ENCODE data around the gene KCNE4.

KCNE4 gene

GRCh38 chr2:223044916-223045700 is 6.9 kb upstream of the KCNE4 start:
- Histone ChIP-seq H3K9me3 (ENCODE audit: control extremely low read depth in 1 of 5, control insufficient read depth in 4 of 5, insufficient read depth in 2 of 5, low read depth in 1 of 5, low read length in 4 of 5) (no peaks in the 10 kb centered on the region), H3K4me3 (ENCODE audit: control insufficient read depth in 1 of 7, extremely low read depth in 1 of 7, insufficient read depth in 4 of 7, low read depth in 2 of 7, low read length in 6 of 7) (no peak overlapping the region), H3K27ac (ENCODE audit: insufficient read depth in 1 of 2, low read depth in 1 of 2, low read length in 2 of 2, poor library complexity in 1 of 2, severe bottlenecking in 2 of 2) (no peak overlapping the region), H3K36me3 (ENCODE audit: control insufficient read depth in 4 of 4, insufficient read depth in 4 of 4, low read length in 3 of 4) (no peaks in the 10 kb centered on the region), H3K27me3 (replicated peaks in 2 of 5; ENCODE audit: control insufficient read depth in 4 of 5, insufficient read depth in 5 of 5, low read length in 4 of 5) (no peaks in the 10 kb centered on the region), H3K4me1 (ENCODE audit: control extremely low read depth in 1 of 4, control insufficient read depth in 4 of 4, insufficient read depth in 4 of 4, low read length in 3 of 4) (peaks cover 5 to 26% (median 13%) of the 10 kb centered on the region in 4 experiments)
- no peak for DNase-seq
- ChIA-PET POLR2A (no interaction called here), CTCF (no interaction called here)
- WGBS (ENCODE audit: insufficient coverage) = 100% methylated on average over 3 of the region's 5 CpGs

- Histone ChIP-seq H3K27ac (ENCODE audit: insufficient read depth in 1 of 2, low read depth in 1 of 2, low read length in 2 of 2, poor library complexity in 1 of 2, severe bottlenecking in 2 of 2) (no peak overlapping the region), H3K36me3 (ENCODE audit: control insufficient read depth in 4 of 4, insufficient read depth in 4 of 4, low read length in 3 of 4) (no peaks in the 10 kb centered on the region), H3K4me1 (ENCODE audit: control extremely low read depth in 1 of 4, control insufficient read depth in 4 of 4, insufficient read depth in 4 of 4, low read length in 3 of 4) (peaks cover 5 to 26% (median 13%) of the 10 kb centered on the region in 4 experiments), H3K27me3 (replicated peaks in 2 of 5; ENCODE audit: control insufficient read depth in 4 of 5, insufficient read depth in 5 of 5, low read length in 4 of 5) (no peaks in the 10 kb centered on the region), H3K4me3 (ENCODE audit: control insufficient read depth in 1 of 7, extremely low read depth in 1 of 7, insufficient read depth in 4 of 7, low read depth in 2 of 7, low read length in 6 of 7) (no peak overlapping the region), H3K9me3 (ENCODE audit: control extremely low read depth in 1 of 5, control insufficient read depth in 4 of 5, insufficient read depth in 2 of 5, low read depth in 1 of 5, low read length in 4 of 5) (no peaks in the 10 kb centered on the region)
- ChIA-PET POLR2A (no interaction called here), CTCF (no interaction called here)
- WGBS (ENCODE audit: insufficient coverage) = 21% methylated on average over 2 of the region's 2 CpGs
- no peak for DNase-seq
Measured at GRCh38 chr2:223046470-223047040, 5.4 kb upstream of the KCNE4 start.

- Histone ChIP-seq H3K36me3 (ENCODE audit: control insufficient read depth in 4 of 4, insufficient read depth in 4 of 4, low read length in 3 of 4) (no peaks in the 10 kb centered on the region), H3K4me1 (ENCODE audit: control extremely low read depth in 1 of 4, control insufficient read depth in 4 of 4, insufficient read depth in 4 of 4, low read length in 3 of 4) (peaks cover 5 to 24% (median 13%) of the 10 kb centered on the region in 4 experiments), H3K4me3 (ENCODE audit: control insufficient read depth in 1 of 7, extremely low read depth in 1 of 7, insufficient read depth in 4 of 7, low read depth in 2 of 7, low read length in 6 of 7) (no peak overlapping the region), H3K27me3 (replicated peaks in 2 of 5; ENCODE audit: control insufficient read depth in 4 of 5, insufficient read depth in 5 of 5, low read length in 4 of 5) (peaks cover 0 to 3% (median 0%) of the 10 kb centered on the region in 5 experiments), H3K9me3 (ENCODE audit: control extremely low read depth in 1 of 5, control insufficient read depth in 4 of 5, insufficient read depth in 2 of 5, low read depth in 1 of 5, low read length in 4 of 5) (no peaks in the 10 kb centered on the region), H3K27ac (ENCODE audit: insufficient read depth in 1 of 2, low read depth in 1 of 2, low read length in 2 of 2, poor library complexity in 1 of 2, severe bottlenecking in 2 of 2) (no peak overlapping the region)
- ChIA-PET POLR2A (no interaction called here), CTCF (no interaction called here)
- no peak for DNase-seq
- WGBS (ENCODE audit: insufficient coverage) = 97% methylated on average over 4 of the region's 4 CpGs
Measured at GRCh38 chr2:223047260-223047761, 4.7 kb upstream of the KCNE4 start.

GRCh38 chr2:223048519-223048918 is 3.5 kb upstream of the KCNE4 start:
- POLR2A ChIA-PET = no interaction called here
- Histone ChIP-seq H3K36me3 (ENCODE audit: control insufficient read depth in 4 of 4, insufficient read depth in 4 of 4, low read length in 3 of 4) (no peaks in the 10 kb centered on the region), H3K9me3 (ENCODE audit: control extremely low read depth in 1 of 5, control insufficient read depth in 4 of 5, insufficient read depth in 2 of 5, low read depth in 1 of 5, low read length in 4 of 5) (no peaks in the 10 kb centered on the region), H3K27ac (ENCODE audit: insufficient read depth in 1 of 2, low read depth in 1 of 2, low read length in 2 of 2, poor library complexity in 1 of 2, severe bottlenecking in 2 of 2) (no peak overlapping the region), H3K4me1 (ENCODE audit: control extremely low read depth in 1 of 4, control insufficient read depth in 4 of 4, insufficient read depth in 4 of 4, low read length in 3 of 4) (peaks cover 0 to 12% (median 5%) of the 10 kb centered on the region in 4 experiments), H3K27me3 (replicated peaks in 2 of 5; ENCODE audit: control insufficient read depth in 4 of 5, insufficient read depth in 5 of 5, low read length in 4 of 5) (peaks cover 0 to 3% (median 0%) of the 10 kb centered on the region in 5 experiments), H3K4me3 (ENCODE audit: control insufficient read depth in 1 of 7, extremely low read depth in 1 of 7, insufficient read depth in 4 of 7, low read depth in 2 of 7, low read length in 6 of 7) (no peak overlapping the region)
- DNase-seq = no peak
- CTCF ChIA-PET = no interaction called here
- WGBS (ENCODE audit: insufficient coverage) = no CpG with 5 or more reads among the region's 1 CpG

GRCh38 chr2:223049356-223049755 is 2.6 kb upstream of the KCNE4 start:
- 100% methylated on average over 1 of the region's 4 CpGs for WGBS (ENCODE audit: insufficient coverage)
- ChIA-PET POLR2A (no interaction called here), CTCF (no interaction called here)
- H3K27ac ChIP-seq (ENCODE audit: insufficient read depth in 1 of 2, low read depth in 1 of 2, low read length in 2 of 2, poor library complexity in 1 of 2, severe bottlenecking in 2 of 2) = no peak overlapping the region
- H3K4me1 ChIP-seq (ENCODE audit: control extremely low read depth in 1 of 4, control insufficient read depth in 4 of 4, insufficient read depth in 4 of 4, low read length in 3 of 4) = peaks cover 0 to 3% (median 1%) of the 10 kb centered on the region in 4 experiments
- no peaks in the 10 kb centered on the region for H3K36me3 ChIP-seq (ENCODE audit: control insufficient read depth in 4 of 4, insufficient read depth in 4 of 4, low read length in 3 of 4)
- H3K9me3 ChIP-seq (ENCODE audit: control extremely low read depth in 1 of 5, control insufficient read depth in 4 of 5, insufficient read depth in 2 of 5, low read depth in 1 of 5, low read length in 4 of 5) = no peaks in the 10 kb centered on the region
- H3K27me3 ChIP-seq (replicated peaks in 2 of 5; ENCODE audit: control insufficient read depth in 4 of 5, insufficient read depth in 5 of 5, low read length in 4 of 5) = peaks cover 0 to 3% (median 0%) of the 10 kb centered on the region in 5 experiments
- no peak for DNase-seq
- H3K4me3 ChIP-seq (ENCODE audit: control insufficient read depth in 1 of 7, extremely low read depth in 1 of 7, insufficient read depth in 4 of 7, low read depth in 2 of 7, low read length in 6 of 7) = no peak overlapping the region

GRCh38 chr2:223050188-223050587 is 1.8 kb upstream of the KCNE4 start:
- no peak overlapping the region for H3K27ac ChIP-seq (ENCODE audit: insufficient read depth in 1 of 2, low read depth in 1 of 2, low read length in 2 of 2, poor library complexity in 1 of 2, severe bottlenecking in 2 of 2)
- no peak for DNase-seq
- H3K27me3 ChIP-seq (replicated peaks in 2 of 5; ENCODE audit: control insufficient read depth in 4 of 5, insufficient read depth in 5 of 5, low read length in 4 of 5) = peaks cover 0 to 3% (median 0%) of the 10 kb centered on the region in 5 experiments
- ChIA-PET POLR2A (no interaction called here), CTCF (no interaction called here)
- H3K36me3 ChIP-seq (ENCODE audit: control insufficient read depth in 4 of 4, insufficient read depth in 4 of 4, low read length in 3 of 4) = no peaks in the 10 kb centered on the region
- H3K4me3 ChIP-seq (ENCODE audit: control insufficient read depth in 1 of 7, extremely low read depth in 1 of 7, insufficient read depth in 4 of 7, low read depth in 2 of 7, low read length in 6 of 7) = no peak overlapping the region
- no peaks in the 10 kb centered on the region for H3K9me3 ChIP-seq (ENCODE audit: control extremely low read depth in 1 of 5, control insufficient read depth in 4 of 5, insufficient read depth in 2 of 5, low read depth in 1 of 5, low read length in 4 of 5)
- 100% methylated on average over 1 of the region's 3 CpGs for WGBS (ENCODE audit: insufficient coverage)
- H3K4me1 ChIP-seq (ENCODE audit: control extremely low read depth in 1 of 4, control insufficient read depth in 4 of 4, insufficient read depth in 4 of 4, low read length in 3 of 4) = no peaks in the 10 kb centered on the region

- H3K27ac ChIP-seq (ENCODE audit: insufficient read depth in 1 of 2, low read depth in 1 of 2, low read length in 2 of 2, poor library complexity in 1 of 2, severe bottlenecking in 2 of 2) = no peak overlapping the region
- 66% methylated on average over 6 of the region's 8 CpGs for WGBS (ENCODE audit: insufficient coverage)
Measured at GRCh38 chr2:223050900-223051504, 988 bp upstream of the KCNE4 start.

More at GRCh38 chr2:223050900-223051504, 988 bp upstream of the KCNE4 start:
- no peak for DNase-seq
- Histone ChIP-seq H3K9me3 (ENCODE audit: control extremely low read depth in 1 of 5, control insufficient read depth in 4 of 5, insufficient read depth in 2 of 5, low read depth in 1 of 5, low read length in 4 of 5) (no peaks in the 10 kb centered on the region), H3K4me3 (ENCODE audit: control insufficient read depth in 1 of 7, extremely low read depth in 1 of 7, insufficient read depth in 4 of 7, low read depth in 2 of 7, low read length in 6 of 7) (no peak overlapping the region), H3K4me1 (ENCODE audit: control extremely low read depth in 1 of 4, control insufficient read depth in 4 of 4, insufficient read depth in 4 of 4, low read length in 3 of 4) (no peaks in the 10 kb centered on the region), H3K36me3 (ENCODE audit: control insufficient read depth in 4 of 4, insufficient read depth in 4 of 4, low read length in 3 of 4) (no peaks in the 10 kb centered on the region), H3K27me3 (replicated peaks in 2 of 5; ENCODE audit: control insufficient read depth in 4 of 5, insufficient read depth in 5 of 5, low read length in 4 of 5) (peaks cover 0 to 3% (median 0%) of the 10 kb centered on the region in 5 experiments)
- ChIA-PET CTCF (no interaction called here), POLR2A (no interaction called here)

Measured in common myeloid progenitor, CD34-positive (primary cell).